Fibroblast of mammary gland (primary cell): ENCODE results near the gene BICD1.

Source experiments
- DNase-seq: peaks from one replicate; pipeline ENCODE4 v3.0.0-alpha.2; 2010; ENCODE audit warnings: low read depth
- H3K4me3 ChIP-seq: 2 replicates; pipeline ENCODE4 v1.5.1; 2011; ENCODE audit warnings: low read depth, mild to moderate bottlenecking, low read length, moderate library complexity; ENCODE audit not compliant: control insufficient read depth
- TF ChIP-seq, protein P1 (sequence below): conservative IDR thresholded peaks from 2 replicates; pipeline ENCODE4 v1.5.1; 2011; ENCODE audit warnings: low read depth, low read length, inconsistent platforms; ENCODE audit not compliant: control insufficient read depth, insufficient read depth

Gene BICD1

DNA sequence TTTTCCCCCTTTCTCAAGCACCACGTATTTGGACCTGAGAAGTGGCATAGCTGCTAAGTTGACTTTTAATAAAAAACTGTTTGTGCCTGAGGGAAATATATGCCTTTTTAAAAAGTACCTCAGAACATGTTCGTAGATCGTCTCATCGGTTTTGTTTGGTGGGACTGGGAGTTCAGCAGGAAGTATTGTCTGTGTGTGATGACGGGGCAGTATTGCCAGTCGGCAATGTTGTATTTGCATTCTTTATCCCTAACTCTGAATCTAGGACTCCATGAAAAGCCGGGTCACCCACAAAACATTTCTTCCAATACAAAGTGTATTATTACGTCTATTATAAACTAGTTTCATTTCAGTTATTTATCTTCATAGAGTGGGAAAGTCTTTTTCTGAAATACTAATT, 273.0 kb downstream of the BICD1 start:
- DNase-seq, result no peak
- H3K4me3 ChIP-seq, result no peak overlapping the region
- TF ChIP-seq, protein P1, sequence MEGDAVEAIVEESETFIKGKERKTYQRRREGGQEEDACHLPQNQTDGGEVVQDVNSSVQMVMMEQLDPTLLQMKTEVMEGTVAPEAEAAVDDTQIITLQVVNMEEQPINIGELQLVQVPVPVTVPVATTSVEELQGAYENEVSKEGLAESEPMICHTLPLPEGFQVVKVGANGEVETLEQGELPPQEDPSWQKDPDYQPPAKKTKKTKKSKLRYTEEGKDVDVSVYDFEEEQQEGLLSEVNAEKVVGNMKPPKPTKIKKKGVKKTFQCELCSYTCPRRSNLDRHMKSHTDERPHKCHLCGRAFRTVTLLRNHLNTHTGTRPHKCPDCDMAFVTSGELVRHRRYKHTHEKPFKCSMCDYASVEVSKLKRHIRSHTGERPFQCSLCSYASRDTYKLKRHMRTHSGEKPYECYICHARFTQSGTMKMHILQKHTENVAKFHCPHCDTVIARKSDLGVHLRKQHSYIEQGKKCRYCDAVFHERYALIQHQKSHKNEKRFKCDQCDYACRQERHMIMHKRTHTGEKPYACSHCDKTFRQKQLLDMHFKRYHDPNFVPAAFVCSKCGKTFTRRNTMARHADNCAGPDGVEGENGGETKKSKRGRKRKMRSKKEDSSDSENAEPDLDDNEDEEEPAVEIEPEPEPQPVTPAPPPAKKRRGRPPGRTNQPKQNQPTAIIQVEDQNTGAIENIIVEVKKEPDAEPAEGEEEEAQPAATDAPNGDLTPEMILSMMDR, result no peak

DNA sequence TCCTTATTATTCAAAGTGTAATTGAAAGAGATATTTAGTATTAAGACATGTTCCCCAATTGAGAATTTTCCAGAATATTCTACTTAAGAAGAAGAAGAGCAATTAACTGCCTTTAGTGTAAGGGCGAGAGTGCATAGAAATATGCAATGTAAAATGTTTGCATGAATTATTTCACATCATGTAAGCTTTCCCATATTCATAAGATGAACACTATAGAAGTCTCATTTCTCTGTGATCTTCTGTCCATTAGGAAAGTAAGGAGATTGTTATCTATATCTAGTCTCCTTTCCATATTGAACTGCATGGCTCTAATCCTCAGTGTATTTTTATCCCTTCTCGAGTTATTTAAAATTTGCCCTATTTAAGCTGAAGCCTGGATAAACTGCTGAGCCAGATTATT, 275.6 kb downstream of the BICD1 start:
- no peak for DNase-seq
- TF ChIP-seq, protein P1, result no peak
- H3K4me3 ChIP-seq, result no peak overlapping the region

DNA sequence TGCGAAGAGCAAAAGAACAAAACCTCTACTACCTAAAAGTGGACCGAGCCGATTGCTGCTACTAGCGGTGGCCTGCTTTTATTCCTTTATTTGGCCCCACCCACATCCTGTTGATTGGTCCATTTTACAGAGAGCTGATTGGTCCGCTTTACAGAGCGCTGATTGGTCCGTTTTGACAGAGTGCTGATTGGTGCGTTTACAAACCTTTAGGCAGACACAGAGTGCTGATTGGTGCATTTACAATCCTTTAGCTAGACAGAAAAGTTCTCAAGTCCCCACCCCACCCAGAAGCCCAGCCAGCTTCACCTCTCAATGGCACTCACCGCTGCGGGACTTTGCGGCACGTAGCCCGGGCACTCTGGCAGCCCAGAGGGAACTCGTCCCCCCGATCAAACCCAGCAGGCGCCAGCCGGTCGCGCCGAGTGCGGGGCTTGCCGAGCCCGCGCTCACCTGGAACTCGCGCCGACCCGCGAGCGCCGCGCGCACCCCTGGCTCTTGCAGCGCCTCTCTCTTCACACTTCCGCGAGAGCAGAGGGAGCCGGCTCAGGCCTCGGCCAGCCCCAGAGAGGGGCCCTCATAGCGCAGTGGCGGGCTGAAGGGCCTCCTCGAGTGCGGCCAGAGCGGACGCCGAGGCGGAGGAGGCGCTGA, 284.0 kb downstream of the BICD1 start:
- TF ChIP-seq, protein P1, result no peak
- H3K4me3 ChIP-seq, result peak overlapping the region; percentile 26
- peak; percentile 33 for DNase-seq

- H3K4me3 ChIP-seq, result no peak overlapping the region
- DNase-seq, result no peak
- TF ChIP-seq, protein P1, result no peak
Measured at GRCh38 chr12:32395026-32395425, 288.4 kb downstream of the BICD1 start.

GRCh38 chr12:32397696-32398095, 291.0 kb downstream of the BICD1 start:
- TF ChIP-seq, protein P1, result no peak
- DNase-seq, result no peak
- no peak overlapping the region for H3K4me3 ChIP-seq

- TF ChIP-seq, protein P1, result no peak
- no peak for DNase-seq
- H3K4me3 ChIP-seq, result no peak overlapping the region
Measured at GRCh38 chr12:32398181-32398580, 291.5 kb downstream of the BICD1 start.
